K562 treated with DMSO at 1 percent for 12 hours (cell line): Measurements from ENCODE around the gene SLC38A4. TPM values are rescaled to one million over a fixed set of nuclear protein-coding genes. Genes with fewer than 3 reads are reported as not detected.

ENCODE experiments used
- total RNA-seq: library from RNA; unstranded; fragments of 300-600 nt; gene quantifications from 2 replicates; pipeline ENCODE4 v1.2.3, GENCODE V29; 2022; ENCODE audit not compliant: insufficient read depth

SLC38A4 gene, protein sequence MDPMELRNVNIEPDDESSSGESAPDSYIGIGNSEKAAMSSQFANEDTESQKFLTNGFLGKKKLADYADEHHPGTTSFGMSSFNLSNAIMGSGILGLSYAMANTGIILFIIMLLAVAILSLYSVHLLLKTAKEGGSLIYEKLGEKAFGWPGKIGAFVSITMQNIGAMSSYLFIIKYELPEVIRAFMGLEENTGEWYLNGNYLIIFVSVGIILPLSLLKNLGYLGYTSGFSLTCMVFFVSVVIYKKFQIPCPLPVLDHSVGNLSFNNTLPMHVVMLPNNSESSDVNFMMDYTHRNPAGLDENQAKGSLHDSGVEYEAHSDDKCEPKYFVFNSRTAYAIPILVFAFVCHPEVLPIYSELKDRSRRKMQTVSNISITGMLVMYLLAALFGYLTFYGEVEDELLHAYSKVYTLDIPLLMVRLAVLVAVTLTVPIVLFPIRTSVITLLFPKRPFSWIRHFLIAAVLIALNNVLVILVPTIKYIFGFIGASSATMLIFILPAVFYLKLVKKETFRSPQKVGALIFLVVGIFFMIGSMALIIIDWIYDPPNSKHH
- total RNA-seq = not detected in 2 replicates

DNA sequence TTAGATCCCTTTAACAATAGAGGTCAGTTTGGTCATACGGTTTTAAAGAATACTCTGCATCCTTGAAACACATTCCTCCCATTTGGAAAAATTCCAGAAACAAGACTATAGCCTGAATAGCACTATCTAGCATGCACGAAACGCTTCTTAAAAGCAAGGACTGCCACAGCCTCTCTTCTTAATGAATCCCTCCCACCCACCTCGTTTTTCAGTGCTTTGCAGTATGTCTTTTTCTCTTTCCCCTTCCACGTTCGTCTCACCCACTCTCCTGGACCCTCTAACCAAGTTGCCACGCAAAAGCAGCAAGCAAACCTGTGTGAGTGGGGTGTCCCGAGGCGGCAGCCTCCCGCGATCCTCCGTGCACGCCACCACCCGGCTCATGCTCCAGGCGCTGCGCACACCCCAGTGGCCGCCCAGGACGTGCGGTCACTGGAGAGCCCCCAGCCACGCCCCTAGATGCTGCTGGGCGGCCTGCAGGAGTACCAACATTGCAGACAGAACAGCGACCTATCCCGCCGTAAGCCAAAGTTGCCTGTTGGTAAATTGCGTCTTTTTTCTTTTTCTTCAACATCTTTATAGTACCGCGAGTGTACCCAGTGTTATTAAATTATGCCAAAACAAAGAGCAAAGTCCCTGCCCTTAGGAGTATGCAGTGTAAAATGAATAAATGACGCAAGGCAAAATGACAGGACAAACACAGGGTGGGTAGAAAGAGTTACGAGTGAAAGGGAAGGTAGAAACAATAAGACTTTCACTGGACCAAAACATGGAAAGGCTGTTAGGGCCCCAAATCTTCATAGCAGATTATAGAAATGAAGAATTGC lies at the start of gene SLC38A4:
SLC38A4 (minus strand) TSS at position 407 of the 824 bp plus-strand sequence. CDS start 32,926 bp downstream, outside the sequence.

